Loucy (cell line): ENCODE measurements around the gene AGPAT1.
"Not testable (repeated sequence)": the region's sequence is repeated elsewhere in the genome, so short reads cannot be mapped to it uniquely, and the experiment has no call there.

Source experiments
- H2AFZ ChIP-seq: fragments of 200-600 bp; sonication (generic); 2 replicates; pipeline ENCODE4 v1.6.0; 2016; ENCODE audit warnings: antibody characterized with exemption, mild to moderate bottlenecking, low read length, moderate library complexity
- H3F3A ChIP-seq: fragments of 200-600 bp; 2 replicates; pipeline ENCODE4 v1.6.0; 2016; ENCODE audit warnings: antibody characterized with exemption, low read depth, mild to moderate bottlenecking
- H3K27me3 ChIP-seq: fragments of 200-600 bp; sonication (generic); 2 replicates; pipeline ENCODE4 v1.6.1; 2014; ENCODE audit warnings: low read length, mild to moderate bottlenecking; ENCODE audit not compliant: insufficient read depth, poor library complexity, severe bottlenecking
- H3K36me3 ChIP-seq: fragments of 200-600 bp; sonication (generic); 2 replicates; pipeline ENCODE4 v1.6.1; 2016; ENCODE audit warnings: low read length; ENCODE audit not compliant: insufficient read depth
- H3K4me1 ChIP-seq: fragments of 200-600 bp; sonication (generic); 2 replicates; pipeline ENCODE4 v1.5.1; 2014; ENCODE audit warnings: low read length, mild to moderate bottlenecking; ENCODE audit not compliant: insufficient read depth, poor library complexity, severe bottlenecking
- H3K4me2 ChIP-seq: fragments of 200-600 bp; sonication (generic); 2 replicates; pipeline ENCODE4 v1.6.0; 2014; ENCODE audit warnings: antibody characterized with exemption, low read length, low read depth, mild to moderate bottlenecking; ENCODE audit not compliant: poor library complexity, severe bottlenecking
- H3K4me3 ChIP-seq: fragments of 200-600 bp; sonication (generic); 2 replicates; pipeline ENCODE4 v1.5.1; 2014; ENCODE audit warnings: low read length, mild to moderate bottlenecking, mixed read lengths; ENCODE audit not compliant: poor library complexity, severe bottlenecking
- H3K79me2 ChIP-seq: fragments of 200-600 bp; sonication (generic); 2 replicates; pipeline ENCODE4 v1.6.1; 2014; ENCODE audit warnings: low read length; ENCODE audit not compliant: insufficient read depth
- H3K9ac ChIP-seq: fragments of 200-600 bp; sonication (generic); 2 replicates; pipeline ENCODE4 v1.6.0; 2014; ENCODE audit warnings: mild to moderate bottlenecking, low read depth, low read length, moderate library complexity; ENCODE audit not compliant: poor library complexity, severe bottlenecking
- H3K9me2 ChIP-seq: fragments of 200-600 bp; sonication (generic); replicated peaks from 2 replicates; pipeline ENCODE4 v1.6.1; 2016; ENCODE audit warnings: low read depth, low read length, mixed read lengths
- H3K9me3 ChIP-seq: fragments of 200-600 bp; sonication (generic); 2 replicates; pipeline ENCODE4 v1.6.1; 2014; ENCODE audit warnings: mild to moderate bottlenecking, antibody characterized with exemption, low read length, low read depth; ENCODE audit not compliant: insufficient read depth
- H4K20me1 ChIP-seq: fragments of 200-600 bp; sonication (generic); 2 replicates; pipeline ENCODE4 v1.6.0; 2014; ENCODE audit warnings: antibody characterized with exemption, low read length, mild to moderate bottlenecking; ENCODE audit not compliant: insufficient read depth, poor library complexity, severe bottlenecking
- EZH2phosphoT487 ChIP-seq: fragments of 200-600 bp; IDR thresholded peaks from 2 replicates; pipeline ENCODE4 v1.6.1; 2018; ENCODE audit warnings: antibody characterized with exemption, mild to moderate bottlenecking, moderate library complexity, borderline replicate concordance
- TF ChIP-seq, protein P1 (sequence below): fragments of 200-600 bp; sonication (generic); conservative IDR thresholded peaks from 2 replicates; pipeline ENCODE4 v1.5.1; 2014; ENCODE audit warnings: mild to moderate bottlenecking, antibody characterized with exemption, low read length

AGPAT1 gene

GRCh38 chr6:32146687-32147086, 29.2 kb downstream of the AGPAT1 start:
- Histone ChIP-seq H3K4me1 (no peaks in the 10 kb centered on the region), H3K4me2 (no peak overlapping the region), H3F3A (no peaks in the 10 kb centered on the region), H3K36me3 (no peaks in the 10 kb centered on the region), H4K20me1 (no peaks in the 10 kb centered on the region), H3K9me3 (no peaks in the 10 kb centered on the region), H3K4me3 (no peak overlapping the region), H2AFZ (no peak overlapping the region), H3K9me2 (no peaks in the 10 kb centered on the region), H3K27me3 (no peaks in the 10 kb centered on the region), H3K9ac (no peak overlapping the region), H3K79me2 (no peaks in the 10 kb centered on the region)
- TF ChIP-seq EZH2phosphoT487: no peak
- TF ChIP-seq, protein P1, sequence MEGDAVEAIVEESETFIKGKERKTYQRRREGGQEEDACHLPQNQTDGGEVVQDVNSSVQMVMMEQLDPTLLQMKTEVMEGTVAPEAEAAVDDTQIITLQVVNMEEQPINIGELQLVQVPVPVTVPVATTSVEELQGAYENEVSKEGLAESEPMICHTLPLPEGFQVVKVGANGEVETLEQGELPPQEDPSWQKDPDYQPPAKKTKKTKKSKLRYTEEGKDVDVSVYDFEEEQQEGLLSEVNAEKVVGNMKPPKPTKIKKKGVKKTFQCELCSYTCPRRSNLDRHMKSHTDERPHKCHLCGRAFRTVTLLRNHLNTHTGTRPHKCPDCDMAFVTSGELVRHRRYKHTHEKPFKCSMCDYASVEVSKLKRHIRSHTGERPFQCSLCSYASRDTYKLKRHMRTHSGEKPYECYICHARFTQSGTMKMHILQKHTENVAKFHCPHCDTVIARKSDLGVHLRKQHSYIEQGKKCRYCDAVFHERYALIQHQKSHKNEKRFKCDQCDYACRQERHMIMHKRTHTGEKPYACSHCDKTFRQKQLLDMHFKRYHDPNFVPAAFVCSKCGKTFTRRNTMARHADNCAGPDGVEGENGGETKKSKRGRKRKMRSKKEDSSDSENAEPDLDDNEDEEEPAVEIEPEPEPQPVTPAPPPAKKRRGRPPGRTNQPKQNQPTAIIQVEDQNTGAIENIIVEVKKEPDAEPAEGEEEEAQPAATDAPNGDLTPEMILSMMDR: no peak

- no peak overlapping the region for H3K9ac ChIP-seq
- no peak overlapping the region for H2AFZ ChIP-seq
- no peaks in the 10 kb centered on the region for H3K9me2 ChIP-seq
- no peaks in the 10 kb centered on the region for H3F3A ChIP-seq
- no peaks in the 10 kb centered on the region for H4K20me1 ChIP-seq
- no peak overlapping the region for H3K4me3 ChIP-seq
- no peaks in the 10 kb centered on the region for H3K79me2 ChIP-seq
- H3K4me2 ChIP-seq: no peak overlapping the region
- H3K4me1 ChIP-seq: no peaks in the 10 kb centered on the region
- no peaks in the 10 kb centered on the region for H3K36me3 ChIP-seq
- H3K9me3 ChIP-seq: no peaks in the 10 kb centered on the region
- no peak for TF ChIP-seq EZH2phosphoT487
- TF ChIP-seq, protein P1: no peak
- no peaks in the 10 kb centered on the region for H3K27me3 ChIP-seq
Observed at GRCh38 chr6:32146287-32146686, 29.6 kb downstream of the AGPAT1 start.

DNA sequence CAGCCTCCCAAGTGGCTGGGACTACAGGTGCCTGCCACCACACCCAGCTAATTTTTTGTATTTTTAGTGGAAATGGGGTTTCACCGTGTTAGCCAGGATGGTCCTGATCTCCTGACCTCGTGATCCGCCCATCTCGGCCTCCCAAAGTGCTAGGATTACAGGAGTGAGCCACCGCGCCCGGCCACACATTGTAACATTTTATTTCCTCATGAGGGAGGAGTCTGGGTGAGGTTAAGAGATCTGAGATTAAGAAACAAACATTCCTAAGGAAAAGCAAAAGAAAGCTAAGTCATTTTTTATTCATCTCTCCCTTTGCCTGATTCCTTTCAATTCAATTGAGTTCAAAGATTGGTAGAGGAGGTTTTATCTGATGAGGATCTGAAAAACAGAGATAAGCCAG, 31.6 kb downstream of the AGPAT1 start:
- H3K9me2 ChIP-seq, H3K36me3 ChIP-seq, H3F3A ChIP-seq, H3K4me2 ChIP-seq, H3K27me3 ChIP-seq, H2AFZ ChIP-seq, H3K4me1 ChIP-seq, H3K79me2 ChIP-seq, H4K20me1 ChIP-seq, H3K9ac ChIP-seq, H3K4me3 ChIP-seq, H3K9me3 ChIP-seq: not testable (repeated sequence)

GRCh38 chr6:32140420-32141046, 35.4 kb downstream of the AGPAT1 start:
- H4K20me1 ChIP-seq: no peaks in the 10 kb centered on the region
- no peaks in the 10 kb centered on the region for H3K27me3 ChIP-seq
- H3K4me1 ChIP-seq: no peaks in the 10 kb centered on the region
- no peaks in the 10 kb centered on the region for H3K9me3 ChIP-seq
- TF ChIP-seq EZH2phosphoT487: no peak
- TF ChIP-seq, protein P1: no peak
- no peaks in the 10 kb centered on the region for H3K79me2 ChIP-seq
- no peak overlapping the region for H3K4me2 ChIP-seq
- H3K9me2 ChIP-seq: no peaks in the 10 kb centered on the region
- H3F3A ChIP-seq: no peaks in the 10 kb centered on the region
- H2AFZ ChIP-seq: no peak overlapping the region
- no peak overlapping the region for H3K9ac ChIP-seq
- H3K36me3 ChIP-seq: no peaks in the 10 kb centered on the region
- no peak overlapping the region for H3K4me3 ChIP-seq
